Fibroblast of peridontal ligament (primary cell): ENCODE results near the gene HBG2.
"Not testable (repeated sequence)": the region's sequence is repeated elsewhere in the genome, so short reads cannot be mapped to it uniquely, and the experiment has no call there.

Experiments used
- DNase-seq: peaks from one replicate; pipeline ENCODE4 v3.0.0-alpha.2; 2010; ENCODE audit errors: extremely low read depth

HBG2 gene

DNA sequence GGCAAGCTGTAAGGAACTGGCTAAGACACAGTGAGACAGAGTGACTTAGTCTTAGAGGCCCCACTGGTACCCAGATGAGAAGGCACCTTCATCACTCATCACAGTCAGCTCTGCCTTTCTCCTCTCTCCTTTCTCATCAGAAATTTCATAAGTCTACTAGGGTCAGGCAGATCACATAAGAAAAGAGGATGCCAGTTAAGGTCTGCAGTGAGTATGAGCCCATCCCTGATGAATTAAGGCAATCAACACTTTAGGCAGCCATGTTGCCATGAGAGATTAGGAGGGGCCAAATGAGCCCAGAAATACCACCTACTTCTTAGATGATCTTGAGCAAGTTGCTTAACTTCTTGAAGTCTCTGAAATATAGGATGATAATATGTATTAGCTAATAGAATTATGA is 27.0 kb upstream of the HBG2 start:
- no peak for DNase-seq

DNA sequence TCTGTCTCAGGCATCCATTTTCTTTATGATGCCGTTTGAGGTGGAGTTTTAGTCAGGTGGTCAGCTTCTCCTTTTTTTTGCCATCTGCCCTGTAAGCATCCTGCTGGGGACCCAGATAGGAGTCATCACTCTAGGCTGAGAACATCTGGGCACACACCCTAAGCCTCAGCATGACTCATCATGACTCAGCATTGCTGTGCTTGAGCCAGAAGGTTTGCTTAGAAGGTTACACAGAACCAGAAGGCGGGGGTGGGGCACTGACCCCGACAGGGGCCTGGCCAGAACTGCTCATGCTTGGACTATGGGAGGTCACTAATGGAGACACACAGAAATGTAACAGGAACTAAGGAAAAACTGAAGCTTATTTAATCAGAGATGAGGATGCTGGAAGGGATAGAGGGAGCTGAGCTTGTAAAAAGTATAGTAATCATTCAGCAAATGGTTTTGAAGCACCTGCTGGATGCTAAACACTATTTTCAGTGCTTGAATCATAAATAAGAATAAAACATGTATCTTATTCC is 26.1 kb upstream of the HBG2 start:
- DNase-seq: peak; percentile 99

DNA sequence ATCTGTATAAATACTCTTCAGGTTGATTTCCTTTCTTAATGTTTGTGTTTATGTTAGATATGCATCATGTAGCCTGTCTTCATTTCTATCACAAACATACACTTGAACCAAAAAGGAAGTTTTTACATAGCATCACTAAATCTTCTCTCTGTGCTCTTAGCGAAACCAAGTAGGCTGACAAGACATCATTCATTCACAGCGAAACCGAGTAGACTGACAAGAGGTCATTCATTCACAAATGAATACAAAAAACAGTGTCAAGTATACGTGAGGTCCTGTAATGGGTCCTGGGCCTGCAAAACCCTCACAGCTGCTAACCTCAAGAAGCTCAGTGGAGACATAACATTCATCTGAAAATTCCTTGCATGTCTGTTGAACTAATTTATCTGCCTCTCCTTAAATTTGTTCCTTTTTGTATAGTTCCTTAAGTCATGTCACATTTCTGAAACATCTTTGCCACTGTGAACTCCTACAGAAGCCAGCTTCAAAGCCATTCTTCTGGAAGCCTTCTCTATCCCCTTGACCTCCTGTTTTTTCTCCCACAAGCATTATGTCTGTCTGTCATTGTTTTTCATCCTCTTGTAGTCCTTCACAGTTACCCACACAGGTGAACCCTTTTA is 25.0 kb upstream of the HBG2 start:
- DNase-seq: no peak

DNA sequence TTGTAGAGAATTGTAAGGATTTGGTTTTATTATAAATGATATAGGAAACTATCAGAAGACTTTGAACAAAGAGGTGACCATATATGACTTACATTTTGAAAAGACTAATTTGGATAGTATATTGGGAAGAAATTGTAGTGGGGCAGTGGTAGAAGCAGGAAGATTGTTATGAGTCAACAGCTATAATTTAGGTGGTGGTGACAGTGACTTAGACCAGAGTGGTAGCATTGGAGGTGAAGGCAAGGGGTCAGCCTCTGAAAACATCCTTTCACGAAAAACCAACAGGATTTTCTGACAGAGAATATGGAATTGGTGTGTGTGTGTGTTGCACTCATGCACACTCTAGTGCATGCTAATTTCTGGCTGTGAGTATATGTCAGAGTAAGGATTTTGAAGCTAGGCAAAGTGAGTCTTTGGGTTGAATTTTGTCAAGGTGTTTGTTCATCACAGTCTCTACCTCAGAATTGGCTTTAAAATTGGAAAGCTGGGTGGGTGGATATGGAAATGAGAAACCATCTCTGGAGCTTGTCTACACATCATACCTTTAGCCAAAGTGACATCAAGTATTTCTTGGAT is 23.3 kb upstream of the HBG2 start:
- no peak for DNase-seq

DNA sequence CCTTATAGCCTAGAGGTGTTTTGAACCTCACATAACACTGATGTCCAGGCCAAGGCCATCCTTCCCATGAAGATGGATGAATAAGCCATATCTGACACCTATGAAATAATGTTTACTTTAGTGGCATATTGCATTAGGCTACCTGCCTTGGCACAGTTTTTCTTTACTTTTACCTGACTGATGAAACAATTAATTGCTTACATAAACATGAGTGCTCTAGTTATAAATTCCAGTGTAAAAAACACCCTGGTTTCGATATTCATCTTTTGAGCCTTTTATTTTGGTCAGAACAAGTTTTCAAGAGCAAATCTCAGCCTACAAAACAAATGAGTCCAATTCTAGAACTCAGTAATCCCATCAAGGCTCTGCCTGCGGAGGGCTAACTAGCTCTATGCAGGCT is 22.1 kb upstream of the HBG2 start:
- DNase-seq: no peak

DNA sequence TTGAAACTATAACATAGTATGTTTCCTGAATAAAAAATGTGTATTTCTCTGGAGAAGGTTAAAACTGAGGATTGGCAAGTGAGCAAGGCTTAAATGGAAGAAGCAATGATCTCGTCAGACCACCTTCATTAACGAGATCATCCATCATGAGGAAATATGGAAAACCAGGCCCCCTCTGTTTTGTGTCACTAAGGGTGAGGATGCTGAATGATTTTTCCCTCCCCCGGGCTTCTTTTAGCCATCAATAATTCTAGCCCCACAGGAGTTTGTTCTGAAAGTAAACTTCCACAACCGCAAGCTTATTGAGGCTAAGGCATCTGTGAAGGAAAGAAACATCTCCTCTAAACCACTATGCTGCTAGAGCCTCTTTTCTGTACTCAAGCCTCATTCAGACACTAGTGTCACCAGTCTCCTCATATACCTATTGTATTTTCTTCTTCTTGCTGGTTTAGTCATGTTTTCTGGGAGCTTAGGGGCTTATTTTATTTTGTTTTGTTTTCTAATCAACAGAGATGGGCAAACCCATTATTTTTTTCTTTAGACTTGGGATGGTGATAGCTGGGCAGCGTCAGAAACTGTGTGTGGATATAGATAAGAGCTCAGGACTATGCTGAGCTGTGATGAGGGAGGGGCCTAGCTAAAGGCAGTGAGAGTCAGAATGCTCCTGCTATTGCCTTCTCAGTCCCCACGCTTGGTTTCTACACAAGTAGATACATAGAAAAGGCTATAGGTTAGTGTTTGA is 21.0 kb upstream of the HBG2 start:
- no peak for DNase-seq

DNA sequence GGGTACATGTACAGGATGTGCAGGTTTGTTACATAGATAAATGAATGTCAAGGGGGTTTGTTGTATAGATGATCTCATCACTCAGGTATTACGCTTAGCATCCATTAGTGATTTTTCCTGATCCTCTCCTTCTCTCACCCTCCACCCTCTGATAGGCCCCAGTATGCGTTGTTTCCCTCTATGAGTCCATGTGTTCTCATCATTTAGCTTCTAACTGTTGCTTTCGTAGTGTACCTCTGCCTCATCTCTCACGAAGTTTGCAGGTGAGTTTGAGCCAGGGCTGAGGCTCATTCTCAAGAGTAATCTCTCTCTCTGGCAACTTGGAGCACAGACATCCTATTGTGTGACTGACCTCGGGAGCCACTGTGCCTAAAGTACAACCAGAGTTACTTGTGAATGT is 19.8 kb upstream of the HBG2 start:
- no peak for DNase-seq

DNA sequence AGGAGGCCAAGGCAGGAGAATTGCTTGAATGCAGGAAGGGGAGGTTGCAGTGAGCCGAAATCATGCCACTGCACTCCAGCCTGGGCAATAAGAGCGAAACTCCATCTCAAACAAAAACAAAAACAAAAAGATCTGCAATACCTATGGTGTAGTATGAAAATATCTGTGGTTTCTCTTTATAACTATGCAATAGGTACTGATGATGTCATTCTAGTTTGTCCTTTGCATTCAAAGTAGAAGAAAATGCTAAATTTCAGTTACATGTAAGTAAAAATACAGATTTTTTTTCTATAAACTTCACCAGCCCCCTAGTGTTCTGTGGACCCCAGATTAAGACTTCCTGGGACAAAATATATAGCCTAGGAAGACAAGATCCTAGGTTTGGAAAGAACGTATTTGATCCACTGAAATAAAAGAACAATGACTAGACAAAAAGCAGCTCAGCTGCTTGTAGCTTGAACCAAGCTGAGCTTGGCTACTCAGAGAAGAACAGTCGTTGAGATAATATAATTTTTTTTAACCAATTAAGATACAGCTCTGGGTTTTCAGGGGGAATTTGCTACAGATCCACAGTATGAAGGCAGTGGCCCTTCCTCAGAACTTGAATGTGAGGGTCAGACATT is 17.9 kb upstream of the HBG2 start:
- no peak for DNase-seq

DNA sequence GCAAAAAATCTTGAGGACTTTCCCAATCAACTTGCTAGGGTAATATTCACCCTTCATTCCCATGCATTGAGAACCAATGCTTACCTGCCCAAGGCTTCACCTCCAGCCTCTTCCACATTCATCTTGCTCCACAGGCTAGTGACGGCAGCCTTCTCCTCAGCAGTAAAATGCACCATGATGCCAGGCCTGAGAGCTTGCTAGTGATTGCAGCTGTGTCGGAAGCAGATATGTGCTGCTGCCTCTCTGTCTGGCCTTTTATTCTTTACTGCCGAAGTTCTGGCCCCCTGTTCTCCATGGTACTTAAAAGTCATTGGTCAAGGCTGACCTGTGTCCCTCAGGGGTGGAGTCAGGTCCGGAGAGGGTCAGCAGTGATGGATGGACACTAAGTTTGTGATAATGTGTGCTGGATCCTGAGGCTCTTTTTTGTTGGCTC is 15.2 kb upstream of the HBG2 start, which contains the start of gene HBE1:
HBE1 (minus strand) TSS at position 231 of the 433 bp plus-strand sequence; CDS start at position 176, 55 bp downstream.
- DNase-seq: no peak

DNA sequence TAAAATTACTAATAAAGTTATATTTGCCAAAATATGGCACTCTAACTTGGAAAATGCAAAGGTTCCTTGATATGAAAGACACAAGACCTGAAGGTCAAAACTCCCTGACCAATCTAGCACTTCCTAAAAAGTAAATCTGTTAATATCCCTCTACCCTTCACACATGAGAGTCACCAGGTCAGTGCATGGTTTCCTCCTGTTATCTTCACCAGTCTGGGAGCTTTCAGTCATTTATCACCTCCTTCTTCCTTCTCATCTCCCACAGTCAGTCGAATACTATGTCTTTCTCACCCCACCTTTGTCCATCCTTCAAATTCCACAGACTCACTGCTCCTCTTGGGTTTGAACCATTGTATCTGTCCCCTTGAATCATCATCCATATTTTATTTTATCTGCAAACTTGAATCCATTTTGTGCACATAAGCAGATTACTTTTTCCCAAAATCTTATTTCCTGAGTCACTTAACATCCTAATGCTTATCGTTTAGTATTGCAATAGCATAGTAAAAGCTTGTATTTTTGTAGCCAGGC is 12.5 kb upstream of the HBG2 start:
- DNase-seq: no peak

DNA sequence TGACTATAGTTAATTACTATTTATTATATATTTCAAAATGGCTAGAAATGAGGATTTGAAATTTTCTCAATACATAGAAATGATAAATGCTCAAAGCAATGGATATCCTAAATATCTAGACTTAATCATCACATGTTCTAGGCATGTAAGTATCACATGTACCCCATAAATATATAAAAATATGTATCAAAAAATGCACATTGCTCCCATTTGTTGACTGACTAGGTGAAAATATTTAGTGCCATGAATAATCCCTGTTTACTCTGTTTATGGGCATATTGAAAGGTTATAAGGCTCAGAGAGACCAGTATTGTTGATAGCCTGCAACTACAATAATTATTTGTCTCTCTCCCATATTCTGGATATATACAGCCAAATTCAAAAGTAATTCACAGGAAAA is 12.0 kb upstream of the HBG2 start:
- no peak for DNase-seq

DNA sequence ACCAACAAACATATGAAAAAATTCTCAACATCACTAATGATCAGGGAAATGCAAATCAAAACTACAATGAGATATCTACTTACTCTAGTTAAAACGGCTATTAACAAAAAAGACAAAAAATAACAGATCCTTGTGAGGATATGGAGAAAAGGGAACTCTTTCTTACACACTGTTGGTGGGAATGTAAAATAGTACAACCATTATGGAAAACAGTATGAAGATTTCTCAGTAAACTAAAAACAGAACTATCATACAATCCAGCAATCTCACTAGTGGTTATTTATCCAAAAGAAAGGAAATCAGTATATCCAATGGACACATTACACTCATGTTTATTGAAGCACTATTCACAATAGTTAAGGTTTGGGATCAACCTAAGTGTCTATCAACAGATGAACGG is 11.3 kb upstream of the HBG2 start:
- no peak for DNase-seq

DNA sequence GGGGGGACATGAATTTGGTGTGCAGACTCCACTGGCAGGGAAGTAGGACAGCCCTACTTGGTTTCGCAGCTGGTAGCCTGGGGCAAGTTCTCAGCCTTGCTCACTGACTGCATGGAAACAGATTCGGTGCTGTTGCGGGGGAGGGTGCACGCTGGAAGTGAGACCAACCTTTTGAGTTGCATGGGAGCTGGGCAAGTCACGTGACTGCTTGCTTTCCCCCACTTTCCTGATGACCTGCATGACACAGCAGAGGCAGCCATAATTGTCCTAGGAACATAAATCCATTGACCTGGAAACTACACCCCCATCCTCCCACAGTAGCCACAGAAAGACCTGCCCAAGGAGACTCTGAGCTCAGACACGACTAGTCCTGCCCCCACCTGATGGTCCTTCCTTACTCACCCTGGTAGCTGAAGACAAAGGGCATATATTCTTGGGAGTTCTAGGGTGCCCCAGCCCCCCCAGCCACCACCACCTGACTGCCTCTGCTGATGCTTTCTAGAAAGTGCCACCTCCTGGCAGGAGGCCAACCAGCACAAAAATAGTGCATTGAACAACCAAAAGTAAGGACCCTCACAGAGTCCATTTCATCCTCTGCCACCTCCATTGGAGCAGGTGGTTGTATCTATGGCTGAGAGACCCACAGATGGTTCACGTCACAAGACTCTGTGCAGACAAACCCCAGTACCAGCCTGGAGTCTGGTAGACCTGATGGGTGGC is 4.1 kb upstream of the HBG2 start:
- no peak for DNase-seq

DNA sequence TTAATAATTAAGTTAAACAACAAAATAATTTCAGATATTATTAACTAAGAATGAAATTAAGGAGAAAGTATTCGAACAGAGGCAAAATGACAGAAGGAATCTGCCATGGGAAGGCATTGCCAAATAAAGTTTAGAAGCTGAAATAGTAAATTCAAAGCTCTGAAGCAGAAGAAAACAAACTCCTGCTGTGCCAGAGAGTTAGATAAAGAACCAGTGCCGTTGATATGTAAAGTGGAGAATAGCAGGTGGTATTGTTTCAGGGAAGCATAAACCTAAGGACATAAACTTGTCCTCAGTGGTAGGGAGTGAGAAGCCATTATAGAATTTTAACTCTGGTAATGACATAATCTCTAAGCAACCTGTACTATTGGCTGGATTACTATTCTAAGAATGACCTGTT is 2.7 kb upstream of the HBG2 start:
- no peak for DNase-seq

DNA sequence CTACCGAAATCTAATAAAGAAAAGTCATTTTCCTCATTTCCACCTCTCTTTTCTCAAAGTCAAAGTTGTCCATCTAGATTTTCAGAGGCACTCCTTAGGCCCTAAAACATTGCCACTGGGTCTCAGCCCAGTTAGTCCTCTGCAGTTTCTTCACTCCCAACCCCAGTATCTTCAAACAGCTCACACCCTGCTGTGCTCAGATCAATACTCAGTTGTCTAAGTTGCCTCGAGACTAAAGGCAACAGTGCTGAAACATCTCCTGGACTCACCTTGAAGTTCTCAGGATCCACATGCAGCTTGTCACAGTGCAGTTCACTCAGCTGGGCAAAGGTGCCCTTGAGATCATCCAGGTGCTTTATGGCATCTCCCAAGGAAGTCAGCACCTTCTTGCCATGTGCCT is 558 bp downstream of the HBG2 start:
- not testable (repeated sequence) for DNase-seq

DNA sequence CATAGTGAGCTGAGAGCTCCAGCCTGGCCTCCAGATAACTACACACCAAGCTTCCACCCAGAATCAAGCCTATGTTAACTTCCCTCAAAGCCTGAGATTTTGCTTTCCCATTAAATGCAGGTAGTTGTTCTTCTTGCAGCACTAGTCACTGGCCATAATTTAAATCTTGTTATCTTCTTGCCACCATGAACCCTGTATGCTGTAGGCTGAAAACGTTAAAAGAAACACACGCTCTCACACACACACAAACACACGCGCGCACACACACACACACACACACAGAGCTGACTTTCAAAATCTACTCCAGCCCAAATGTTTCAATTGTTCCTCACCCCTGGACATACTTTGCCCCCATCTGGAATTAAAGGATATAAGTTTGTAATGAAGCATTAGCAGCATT is 1.1 kb downstream of the HBG2 start:
- not testable (repeated sequence) for DNase-seq

DNA sequence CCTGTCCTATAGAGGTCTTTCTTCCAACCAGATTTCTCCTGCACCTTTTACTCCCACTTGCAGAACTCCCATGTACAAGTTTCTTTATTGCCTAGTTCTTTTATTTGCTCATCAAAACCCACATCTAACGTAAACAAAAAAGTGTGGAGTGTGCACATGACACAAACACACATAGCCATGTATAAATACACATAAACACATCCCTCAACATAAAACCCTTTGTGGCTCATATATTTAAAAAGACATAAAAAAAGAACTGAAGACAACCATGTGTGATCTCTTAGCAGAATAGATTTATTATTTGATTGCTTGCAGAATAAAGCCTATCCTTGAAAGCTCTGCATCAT is 1.7 kb downstream of the HBG2 start:
- DNase-seq: no peak

DNA sequence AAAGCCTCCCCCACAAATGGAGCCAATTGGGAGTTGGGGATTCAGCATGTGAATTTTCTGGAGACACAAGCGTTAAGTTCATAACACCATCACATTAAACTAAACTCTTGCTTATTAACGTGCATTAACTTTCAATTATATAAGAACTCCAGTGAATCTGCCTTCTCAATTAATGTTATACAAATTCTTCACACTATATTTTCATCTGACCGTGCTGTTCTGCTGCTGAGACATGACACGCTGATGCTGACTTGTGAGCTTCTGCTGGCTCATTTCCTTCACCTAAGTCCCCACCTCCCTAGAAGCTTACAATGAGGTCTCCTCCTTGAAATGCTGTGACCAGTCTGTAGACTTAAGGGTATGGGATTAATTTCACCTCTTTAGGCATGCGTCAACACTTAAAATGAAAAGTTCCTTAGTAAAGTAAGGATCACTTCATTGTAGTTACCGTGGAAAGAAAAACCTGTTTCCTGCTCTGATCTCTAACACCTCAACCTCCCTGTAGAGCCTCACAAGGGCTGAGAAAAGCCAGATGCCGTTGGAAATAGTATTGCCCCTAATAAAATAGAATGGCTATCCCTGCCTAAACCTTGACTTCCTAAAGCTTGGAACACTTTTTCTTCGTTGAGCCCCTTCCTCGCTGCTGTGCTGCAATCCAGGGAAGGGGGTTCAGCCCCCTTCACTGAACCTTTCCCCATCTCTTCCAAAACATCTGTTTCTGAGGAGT is 2.2 kb downstream of the HBG2 start:
- DNase-seq: no peak

DNA sequence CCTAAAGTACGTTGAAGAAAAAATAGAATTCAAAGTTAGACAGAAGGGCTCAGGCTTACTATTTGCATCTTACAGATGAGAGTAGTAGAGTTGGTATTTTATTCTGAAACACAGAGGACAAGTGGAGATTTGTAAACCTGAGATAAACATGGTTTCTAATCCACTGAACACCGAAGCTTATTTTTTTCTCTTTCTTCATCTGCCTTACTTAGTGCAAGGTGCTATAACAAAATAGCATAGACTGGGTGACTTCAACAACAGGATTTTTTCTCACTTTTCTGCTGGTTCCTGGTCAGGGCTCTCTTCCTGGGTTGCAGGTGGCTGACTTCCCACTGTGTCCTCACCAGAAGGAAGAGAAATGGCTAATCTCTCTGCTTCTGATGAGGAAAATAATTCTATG is 2.8 kb downstream of the HBG2 start:
- DNase-seq: no peak

DNA sequence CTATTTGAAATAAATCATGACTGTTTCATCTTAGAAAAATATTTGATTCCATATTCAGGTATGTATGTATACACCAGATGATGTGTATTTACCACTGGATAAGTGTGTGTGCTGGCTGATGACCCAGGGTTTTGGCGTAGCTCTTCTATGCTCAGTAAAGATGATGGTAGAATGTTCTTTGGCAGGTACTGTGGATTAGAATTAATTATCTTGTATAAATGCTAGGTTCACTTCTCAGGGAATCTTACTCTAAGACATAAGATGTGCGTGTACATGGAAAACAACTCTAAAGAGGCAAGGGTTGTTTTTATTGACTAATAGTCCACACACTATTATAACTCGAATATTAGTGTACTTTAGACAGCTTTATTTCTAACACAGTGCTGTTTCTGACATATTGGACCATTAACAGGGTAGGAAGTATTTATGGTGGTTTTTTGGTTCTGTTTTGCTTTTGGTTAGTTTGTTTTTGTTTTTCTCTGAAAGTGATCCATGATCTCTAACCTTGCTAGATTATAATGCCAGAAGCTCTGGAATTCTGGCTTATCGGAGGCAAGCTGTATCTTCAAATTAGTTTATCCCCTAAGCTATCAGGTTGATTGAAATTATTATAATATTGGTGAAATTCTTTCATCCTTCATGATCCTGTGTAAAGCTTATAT is 3.9 kb downstream of the HBG2 start:
- no peak for DNase-seq
